ENCODE results near the gene ZBED6.
"Not testable (repeated sequence)": the region's sequence is repeated elsewhere in the genome, so short reads cannot be mapped to it uniquely, and the experiment has no call there.

Gene ZBED6

DNA sequence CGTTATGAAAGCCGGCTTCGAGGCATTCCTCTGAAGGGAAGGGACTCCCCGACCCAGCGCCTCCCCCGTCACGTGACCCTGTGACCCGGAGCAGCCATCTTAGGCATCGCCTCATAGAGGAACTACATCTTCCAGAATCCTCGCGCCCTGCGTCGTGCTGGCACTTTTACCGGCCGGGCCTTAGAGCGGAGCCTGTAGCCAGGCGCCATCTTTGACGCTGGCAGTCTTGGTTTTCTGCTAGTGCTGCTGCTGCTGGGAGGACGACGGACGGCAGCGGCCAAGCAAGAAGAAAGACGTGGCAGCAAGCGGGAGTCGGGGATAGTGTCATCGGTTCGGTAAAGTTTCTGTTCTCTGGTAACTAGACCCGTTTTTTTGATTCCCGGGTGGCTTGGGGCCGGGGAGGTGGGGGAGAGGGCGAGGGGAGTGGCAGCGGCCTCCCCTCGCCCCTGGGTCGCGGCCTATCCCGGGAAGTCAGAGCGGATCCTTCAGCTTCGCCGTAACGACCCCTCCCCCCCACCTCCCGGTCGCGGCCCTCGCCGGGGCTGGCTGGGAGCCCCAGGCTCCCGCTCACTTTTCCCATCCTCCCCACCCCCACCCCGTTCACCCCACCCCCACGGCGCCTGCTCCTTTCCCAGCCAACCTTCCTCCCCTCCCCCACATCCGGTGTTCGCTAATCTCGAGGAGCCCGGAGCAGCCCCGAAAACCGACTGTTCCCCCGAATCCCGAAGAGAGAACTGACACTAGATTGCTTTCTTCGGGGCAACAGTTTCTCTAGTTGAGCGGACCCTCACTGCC is at the start of gene ZBED6, which contains the start of gene ZC3H11A:
ZBED6 (plus strand) TSS at position 183 of the 795 bp plus-strand sequence. CDS start 1,900 bp downstream, outside the sequence.
ZC3H11A (plus strand) TSS at position 183 of the 795 bp plus-strand sequence. CDS start 21,448 bp downstream, outside the sequence.
- DNase-seq (ENCODE audit: insufficient read length, low spot score) (peak; percentile 97), FAIRE-seq (peak; percentile 46)

- DNase-seq (ENCODE audit: insufficient read length, low spot score): no peak
- FAIRE-seq: no peak
Observed at GRCh38 chr1:203746281-203746680, 49.1 kb upstream of the ZBED6 start.

- no peak for FAIRE-seq
- DNase-seq (ENCODE audit: insufficient read length, low spot score): no peak
Observed at GRCh38 chr1:203751051-203751450, 44.4 kb upstream of the ZBED6 start.

DNA sequence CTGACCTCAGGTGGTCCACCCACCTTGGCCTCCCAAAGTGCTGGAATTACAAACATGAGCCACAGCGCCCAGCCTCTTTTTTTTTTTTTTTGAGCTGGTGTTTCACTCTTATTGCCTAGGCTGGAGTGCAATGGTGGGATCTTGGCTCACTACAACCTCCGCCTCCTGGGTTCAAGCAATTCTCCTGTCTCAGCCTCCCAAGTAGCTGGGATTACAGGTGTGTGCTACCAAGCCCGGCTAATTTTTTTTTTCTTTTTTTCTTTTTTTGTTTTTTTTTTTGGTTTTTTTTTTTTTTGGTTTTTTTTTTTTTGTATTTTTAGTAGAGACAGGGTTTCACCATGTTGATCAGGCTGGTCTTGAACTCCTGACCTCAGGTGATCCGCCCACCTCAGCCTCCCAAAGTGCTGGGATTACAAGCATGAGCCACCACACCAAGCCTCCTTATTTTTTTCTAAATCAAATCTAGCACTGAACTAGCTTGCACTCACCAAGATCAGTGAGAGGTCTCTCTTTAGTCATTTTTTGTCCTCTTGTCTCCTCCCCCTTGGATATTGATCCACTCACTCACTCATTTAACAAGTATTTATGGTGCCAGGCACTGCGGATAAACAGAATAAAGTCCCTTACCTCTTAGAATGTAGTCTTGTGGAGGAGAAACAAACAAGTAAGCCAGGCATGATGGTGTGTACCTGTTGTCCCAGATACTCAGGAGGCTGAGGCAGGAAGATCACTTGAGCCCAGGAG is 43.6 kb upstream of the ZBED6 start:
- DNase-seq (ENCODE audit: insufficient read length, low spot score); FAIRE-seq: not testable (repeated sequence)

GRCh38 chr1:203754455-203754864 is 41.0 kb upstream of the ZBED6 start:
- FAIRE-seq (no peak), DNase-seq (ENCODE audit: insufficient read length, low spot score) (no peak)

DNA sequence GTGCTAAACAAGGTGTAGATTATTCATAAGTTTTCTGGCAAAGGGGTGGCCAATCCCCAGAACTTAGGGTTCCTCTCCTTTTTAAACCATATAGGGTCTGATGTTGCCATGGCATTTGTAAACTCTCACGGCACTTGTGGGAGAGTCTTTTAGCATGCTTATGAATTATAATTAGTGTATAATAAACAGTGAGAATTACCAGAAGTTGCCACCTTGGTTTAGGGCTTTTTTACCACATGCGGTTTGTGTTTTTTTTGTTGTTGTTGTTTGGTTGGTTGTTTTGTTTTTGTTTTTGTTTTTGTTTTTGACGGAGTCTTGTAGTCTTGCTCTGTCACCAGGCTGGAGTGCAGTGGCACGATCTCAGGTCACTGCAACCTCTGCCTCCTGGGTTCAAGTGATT is 39.4 kb upstream of the ZBED6 start:
- FAIRE-seq: no peak
- DNase-seq (ENCODE audit: insufficient read length, low spot score): no peak

DNA sequence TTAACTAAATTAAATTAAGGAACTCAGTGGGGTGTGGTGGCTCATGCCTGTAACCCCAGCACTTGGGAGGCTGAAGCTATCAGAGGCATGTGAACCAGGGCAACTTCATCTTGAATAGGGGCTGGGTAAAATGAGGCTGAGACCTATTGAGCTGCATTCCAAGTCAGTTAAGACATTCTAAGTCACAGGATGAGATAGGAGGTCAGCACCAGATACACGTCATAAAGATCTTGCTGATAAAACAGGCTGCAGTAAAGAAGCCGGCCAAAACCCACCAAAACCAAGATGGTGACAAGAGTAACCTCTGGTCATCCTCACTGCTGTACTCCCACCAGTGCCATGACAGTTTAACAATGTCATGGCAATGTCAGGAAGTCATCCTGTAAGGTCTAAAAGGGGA is 36.7 kb upstream of the ZBED6 start:
- not testable (repeated sequence) for FAIRE-seq; DNase-seq (ENCODE audit: insufficient read length, low spot score)

GRCh38 chr1:203760506-203760905 is 34.9 kb upstream of the ZBED6 start:
- FAIRE-seq (no peak), DNase-seq (ENCODE audit: insufficient read length, low spot score) (no peak)

DNA sequence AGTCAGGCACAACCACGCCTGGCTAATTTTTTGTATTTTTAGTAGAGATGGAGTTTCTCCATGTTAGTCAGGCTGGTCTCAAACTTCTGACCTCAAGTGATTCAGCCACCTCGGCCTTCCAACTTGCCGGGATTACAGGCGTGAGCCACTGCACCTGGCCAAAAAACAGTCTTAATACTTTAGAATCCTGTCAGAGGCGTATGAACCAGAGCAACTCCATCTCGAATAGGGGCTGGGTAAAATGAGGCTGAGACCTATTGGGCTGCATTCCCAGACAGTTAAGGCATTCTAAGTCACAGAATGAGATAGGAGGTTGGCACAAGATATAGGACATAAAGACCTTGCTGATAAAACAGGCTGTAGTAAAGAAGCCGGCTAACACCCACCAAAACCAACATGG is 33.5 kb upstream of the ZBED6 start:
- not testable (repeated sequence) for DNase-seq (ENCODE audit: insufficient read length, low spot score); FAIRE-seq

- DNase-seq (ENCODE audit: insufficient read length, low spot score) (no peak), FAIRE-seq (no peak)
Observed at GRCh38 chr1:203763505-203763904, 31.9 kb upstream of the ZBED6 start.

DNA sequence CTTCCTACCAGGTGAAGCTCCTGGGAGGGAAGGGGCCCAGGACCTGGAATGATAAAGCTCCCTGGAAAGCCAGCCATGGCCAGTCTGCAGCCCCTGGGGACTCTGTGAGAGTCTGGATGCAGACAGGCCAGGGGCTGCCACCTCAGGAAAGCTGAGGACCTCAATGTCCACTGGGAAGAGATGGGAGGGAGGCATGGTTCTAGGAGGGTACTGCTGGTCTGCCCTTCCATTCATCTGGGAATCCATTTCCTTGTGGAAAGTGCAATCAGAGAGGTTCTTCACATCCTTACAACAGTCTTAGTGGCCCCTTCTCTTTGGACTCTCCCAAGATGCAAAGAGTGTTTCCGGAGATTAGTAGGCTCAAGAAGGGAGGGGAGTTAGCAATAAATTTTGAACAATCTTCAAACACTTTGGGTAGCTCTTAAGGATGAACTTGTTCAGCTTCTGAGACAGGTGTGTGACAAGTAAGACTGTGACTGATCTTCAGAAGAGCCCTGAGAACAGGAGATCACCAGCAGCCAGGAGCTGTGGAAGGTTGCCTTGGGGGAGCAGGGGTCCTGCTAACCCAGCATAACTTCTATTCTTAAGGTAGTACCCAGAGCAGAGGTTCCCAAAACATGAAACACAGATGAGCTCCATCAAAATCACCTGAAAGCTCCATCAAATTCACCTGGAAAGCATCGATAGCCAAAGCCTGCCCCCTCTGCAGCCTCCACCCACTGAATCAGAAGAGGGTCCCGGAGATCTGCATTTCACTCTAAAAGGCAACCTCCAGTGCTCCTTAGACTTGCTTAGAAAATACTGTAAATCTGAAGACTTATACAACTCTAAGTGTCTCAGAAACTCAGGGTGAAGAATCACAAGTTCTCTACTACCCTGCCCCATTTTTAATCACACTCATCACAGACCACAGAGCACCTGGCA is 31.1 kb upstream of the ZBED6 start:
- DNase-seq (ENCODE audit: insufficient read length, low spot score): no peak
- no peak for FAIRE-seq

DNA sequence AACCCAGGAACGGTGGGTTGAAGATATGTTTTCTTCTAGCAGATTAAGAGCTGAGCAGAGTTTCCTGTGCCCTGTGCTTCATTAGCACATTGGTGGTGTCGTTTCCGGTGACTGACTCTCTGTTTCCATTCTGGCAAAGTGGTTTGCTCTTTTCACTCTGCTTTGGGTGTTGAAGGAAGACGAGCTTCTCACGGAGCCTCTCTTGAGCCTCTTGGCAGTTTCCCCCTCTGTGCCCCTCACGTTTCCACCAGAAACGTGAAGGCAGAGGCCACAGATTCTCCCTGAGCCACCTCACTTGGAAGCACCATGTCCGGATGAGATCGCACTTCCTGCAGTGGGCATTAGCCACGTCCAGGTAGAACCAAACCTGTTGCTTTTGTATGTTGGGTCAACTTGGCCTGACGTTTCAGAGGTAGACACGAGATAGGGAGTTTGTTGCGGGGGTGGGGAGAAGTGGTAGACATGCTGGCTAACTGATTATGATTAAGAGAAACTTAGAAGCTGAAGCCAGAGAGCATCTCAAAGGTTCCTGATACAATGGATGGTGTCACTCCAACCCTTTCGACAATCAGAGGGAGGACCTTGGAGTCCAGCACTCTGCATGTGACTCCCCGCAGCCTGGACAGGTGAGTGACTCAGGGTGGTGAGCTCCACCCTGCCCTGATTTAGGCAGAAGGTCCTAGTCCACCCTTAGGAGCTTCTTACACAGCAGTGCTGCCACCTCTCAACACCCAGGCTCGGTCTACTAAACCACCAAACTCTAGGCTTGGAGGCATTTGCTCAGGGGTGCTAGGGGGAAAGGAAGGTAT is 30.2 kb upstream of the ZBED6 start, which contains the start of gene LAX1:
LAX1 (plus strand) TSS at position 155 of the 809 bp plus-strand sequence; CDS start at position 538, 383 bp downstream.
- no peak for DNase-seq (ENCODE audit: insufficient read length, low spot score)
- FAIRE-seq: no peak

DNA sequence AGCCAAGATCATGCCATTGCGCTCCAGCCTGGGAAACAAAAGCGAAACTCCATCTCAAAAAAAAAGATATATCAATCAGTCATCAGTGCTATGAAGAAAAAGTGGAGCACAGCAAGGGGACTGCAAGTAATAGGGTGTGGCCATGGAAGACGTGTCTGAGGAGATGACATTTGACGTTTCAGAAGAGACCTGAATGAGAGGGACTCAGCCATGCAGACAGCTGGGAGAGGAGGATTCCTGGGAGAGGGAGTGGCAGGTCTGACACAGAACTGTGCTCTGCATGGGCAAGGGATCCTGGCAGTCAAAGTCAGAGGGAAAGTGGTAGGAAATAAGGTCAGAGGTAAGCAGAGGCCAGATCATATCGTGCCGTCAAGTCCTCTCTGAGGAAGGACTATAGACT is 27.2 kb upstream of the ZBED6 start:
- DNase-seq (ENCODE audit: insufficient read length, low spot score) (no peak), FAIRE-seq (no peak)

DNA sequence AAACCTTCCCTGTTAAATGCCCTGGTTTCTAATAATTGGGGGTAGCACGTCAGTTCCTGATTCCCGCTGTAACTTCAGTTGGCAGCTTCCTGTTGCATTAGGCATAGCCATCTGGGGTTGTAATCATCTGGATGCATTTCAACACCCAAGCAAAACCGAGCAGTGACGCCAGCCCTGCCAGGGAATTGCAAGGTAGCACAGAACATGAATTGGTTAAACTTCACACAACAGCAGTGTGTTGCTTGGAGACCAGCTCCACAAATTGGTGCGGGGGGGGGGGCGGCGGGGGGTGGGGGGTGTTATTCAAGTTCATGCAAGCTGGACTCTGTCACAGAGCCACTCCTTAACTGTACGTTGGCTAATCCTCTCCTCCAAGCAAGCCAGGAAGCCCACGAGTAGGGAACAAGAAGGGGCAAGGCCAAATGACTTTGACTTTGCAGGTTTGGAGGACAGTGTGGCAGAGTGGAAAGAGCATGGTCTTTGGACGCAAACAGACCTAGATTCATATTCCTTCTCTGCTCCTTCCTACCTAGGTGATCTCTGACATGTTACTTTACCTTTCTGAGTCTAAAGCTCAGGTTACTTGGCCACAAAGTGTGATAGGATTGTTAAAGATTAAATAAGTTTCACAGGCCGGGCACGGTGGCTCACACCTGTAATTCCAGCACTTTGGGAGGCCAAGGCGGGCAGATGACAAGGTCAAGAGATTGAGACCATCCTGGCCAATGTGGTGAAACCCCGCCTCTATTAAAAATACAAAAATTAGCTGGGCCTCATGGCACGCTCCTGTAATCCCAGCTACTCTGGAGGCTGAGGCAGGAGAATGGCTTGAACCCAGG is 25.7 kb upstream of the ZBED6 start:
- DNase-seq (ENCODE audit: insufficient read length, low spot score): no peak

DNA sequence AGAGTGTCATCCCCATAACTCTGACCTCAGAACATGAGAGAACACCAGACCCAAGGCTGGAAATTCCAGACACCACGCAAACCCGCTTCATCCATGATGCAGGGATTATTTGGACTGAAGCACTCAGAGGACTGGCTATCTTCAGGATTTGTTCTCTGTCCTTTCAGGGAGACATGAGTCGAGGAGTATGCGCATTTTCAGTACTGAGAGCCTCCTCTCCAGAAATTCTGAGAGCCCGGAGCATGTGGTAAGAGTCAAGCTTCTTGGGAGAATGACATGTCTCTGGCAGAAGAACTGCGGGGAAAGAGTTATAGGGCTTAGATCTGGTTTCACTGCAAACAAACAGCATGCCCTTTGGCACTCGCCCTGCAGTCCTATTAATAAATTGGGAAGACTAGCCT is 23.5 kb upstream of the ZBED6 start:
- DNase-seq (ENCODE audit: insufficient read length, low spot score) (no peak), FAIRE-seq (no peak)

More for the DNA sequence above, 25.7 kb upstream of the ZBED6 start:
- FAIRE-seq: no peak

GRCh38 chr1:203772836-203773235 is 22.6 kb upstream of the ZBED6 start:
- FAIRE-seq: no peak

GRCh38 chr1:203776636-203777035 is 18.8 kb upstream of the ZBED6 start:
- DNase-seq (ENCODE audit: insufficient read length, low spot score) (no peak), FAIRE-seq (no peak)

More at GRCh38 chr1:203772836-203773235, 22.6 kb upstream of the ZBED6 start:
- DNase-seq (ENCODE audit: insufficient read length, low spot score): no peak

DNA sequence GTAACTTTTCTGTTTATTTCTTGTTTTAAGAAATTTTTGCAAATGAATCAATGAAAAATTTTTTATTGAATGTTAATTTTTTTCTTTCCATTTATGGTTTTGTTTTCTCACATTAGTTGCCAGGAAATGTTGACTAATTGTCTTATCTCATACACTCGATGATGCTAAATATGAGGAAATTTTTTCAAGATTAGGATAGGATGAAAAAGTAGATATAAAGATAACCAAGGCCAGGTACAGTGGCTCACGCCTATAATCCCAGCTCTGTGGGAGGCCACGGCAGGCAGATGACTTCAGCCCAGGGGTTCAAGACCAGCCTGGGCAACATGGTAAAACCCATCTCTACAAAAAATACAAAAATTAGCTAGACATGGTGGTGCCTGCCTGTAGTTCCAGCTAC is 17.8 kb upstream of the ZBED6 start:
- FAIRE-seq: no peak
- no peak for DNase-seq (ENCODE audit: insufficient read length, low spot score)

DNA sequence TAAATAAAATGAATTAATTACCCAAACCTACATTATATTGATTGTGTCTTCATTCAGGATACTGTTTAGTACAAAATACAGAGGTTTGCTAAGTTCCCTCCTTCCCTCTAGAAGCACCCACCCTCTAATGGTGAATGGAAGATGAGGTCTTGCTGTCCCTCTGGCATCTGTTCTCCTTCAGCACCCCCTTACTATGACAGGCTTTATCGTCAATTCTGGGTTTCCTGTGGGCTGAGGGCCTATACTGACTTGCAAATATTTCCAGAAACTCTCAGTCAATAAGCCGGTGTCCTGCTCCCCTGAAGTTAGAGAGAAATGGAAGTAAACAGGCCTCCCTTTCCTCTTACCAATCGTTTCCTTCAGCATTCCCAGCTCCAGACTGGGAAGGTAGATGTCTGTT is 17.3 kb upstream of the ZBED6 start:
- DNase-seq (ENCODE audit: insufficient read length, low spot score) (no peak), FAIRE-seq (no peak)
